Astrocyte (in vitro differentiated cells and primary cell): Measurements from ENCODE around the gene ST14.

Experiments
- CTCF ChIP-seq: IDR thresholded peaks from 2 replicates; pipeline ENCODE4 v1.5.1; 2011; ENCODE audit warnings: low read depth, mild to moderate bottlenecking, inconsistent platforms, low read length, moderate library complexity; ENCODE audit not compliant: insufficient read depth
- EZH2 ChIP-seq: IDR thresholded peaks from 2 replicates; pipeline ENCODE4 v1.6.1; 2012; ENCODE audit warnings: mild to moderate bottlenecking, low read length, inconsistent platforms; ENCODE audit not compliant: insufficient read depth

DNA sequence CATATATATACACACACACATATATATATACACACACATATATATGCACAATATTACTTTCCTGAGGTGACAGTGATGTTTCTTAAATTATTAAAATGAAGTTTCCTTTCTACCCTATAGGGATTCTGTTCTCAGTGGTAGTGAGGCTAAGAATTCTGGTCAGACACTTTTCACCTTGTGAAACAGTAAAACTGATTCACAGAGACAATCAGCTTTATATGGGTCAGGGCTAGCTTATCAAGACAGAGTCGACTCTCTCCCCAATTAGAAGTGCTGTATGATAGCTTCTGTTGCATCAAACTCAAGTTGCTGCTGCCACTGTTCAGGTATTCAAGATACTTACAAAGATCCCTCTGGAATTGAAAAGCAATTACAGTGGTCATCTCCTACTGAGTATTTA, 86.7 kb downstream of the ST14 start:
- TF ChIP-seq CTCF, result no peak
- no peak for TF ChIP-seq EZH2
